ENCODE results near the gene RBKS.

- TF ChIP-seq CTCF (conservative IDR thresholded peaks at IDR 0.05) (no peak), ZFX (IDR thresholded peaks at IDR 0.05) (no peak)
Measured at GRCh38 chr2:27857417-27858172, 32.6 kb downstream of the RBKS start.
